ENCODE measurements around the gene TMEM176B. TPM values are rescaled to one million over a fixed set of nuclear protein-coding genes. Genes with fewer than 3 reads are reported as not detected.

The TMEM176B gene
- total RNA-seq, 1 experiment from 2014 or later, result 2.2 TPM

- Histone ChIP-seq H3K27me3 (replicated peaks; ENCODE audit: insufficient read depth, low read depth, low read length, poor library complexity) (no peaks in the 10 kb centered on the region), H3K4me1 (ENCODE audit: insufficient read depth, low read length, poor library complexity, severe bottlenecking) (peaks cover 8% of the 10 kb centered on the region), H3K36me3 (ENCODE audit: insufficient read depth, low read length, poor library complexity, severe bottlenecking) (no peaks in the 10 kb centered on the region), H3K4me3 (ENCODE audit: low read depth, low read length, poor library complexity, severe bottlenecking) (no peak overlapping the region), H3K9me3 (ENCODE audit: low read depth, low read length, poor library complexity, severe bottlenecking) (no peaks in the 10 kb centered on the region), H3K27ac (ENCODE audit: low read depth, low read length, poor library complexity, severe bottlenecking) (no peak overlapping the region)
- ChIA-PET POLR2A (ENCODE audit: low non-redundant PET) (no interaction called here), CTCF (no interaction called here)
- intact Hi-C loops (cut with micrococcal nuclease; ENCODE audit: unreplicated experiment), result loop anchor here (10.0 kb wide), 1 partner anchor 467 kb away; no protein-coding TSS in a partner anchor
- no peak for DNase-seq (ENCODE audit: low spot score)
- no TSS peak for BruUV-seq (replicated peaks)
- TF ChIP-seq CTCF (conservative IDR thresholded peaks at IDR 0.05; ENCODE audit: low read depth, low read length) (no peak), EZH2 (IDR thresholded peaks at IDR 0.05; ENCODE audit: borderline replicate concordance, low read depth, low read length, poor library complexity, severe bottlenecking) (no peak)
Measured at GRCh38 chr7:150751702-150752101, 48.5 kb downstream of the TMEM176B start.

GRCh38 chr7:150748376-150748775, 51.8 kb downstream of the TMEM176B start:
- no peak for TF ChIP-seq CTCF (conservative IDR thresholded peaks at IDR 0.05; ENCODE audit: low read depth, low read length)
- no peak overlapping the region for H3K27ac ChIP-seq (ENCODE audit: low read depth, low read length, poor library complexity, severe bottlenecking)
- H3K9me3 ChIP-seq (ENCODE audit: low read depth, low read length, poor library complexity, severe bottlenecking), result no peaks in the 10 kb centered on the region
- H3K27me3 ChIP-seq (replicated peaks; ENCODE audit: insufficient read depth, low read depth, low read length, poor library complexity), result no peaks in the 10 kb centered on the region
- ChIA-PET CTCF (no interaction called here), POLR2A (ENCODE audit: low non-redundant PET) (no interaction called here)
- no peak overlapping the region for H3K4me3 ChIP-seq (ENCODE audit: low read depth, low read length, poor library complexity, severe bottlenecking)
- no TSS peak for BruUV-seq (replicated peaks)
- intact Hi-C loops (cut with micrococcal nuclease; ENCODE audit: unreplicated experiment), result no loop called here
- no peaks in the 10 kb centered on the region for H3K36me3 ChIP-seq (ENCODE audit: insufficient read depth, low read length, poor library complexity, severe bottlenecking)
- DNase-seq (ENCODE audit: low spot score), result no peak
- no peaks in the 10 kb centered on the region for H3K4me1 ChIP-seq (ENCODE audit: insufficient read depth, low read length, poor library complexity, severe bottlenecking)

GRCh38 chr7:150746921-150747320, 53.2 kb downstream of the TMEM176B start:
- intact Hi-C loops (cut with micrococcal nuclease; ENCODE audit: unreplicated experiment), result no loop called here
- Histone ChIP-seq H3K4me1 (ENCODE audit: insufficient read depth, low read length, poor library complexity, severe bottlenecking) (no peaks in the 10 kb centered on the region), H3K27me3 (replicated peaks; ENCODE audit: insufficient read depth, low read depth, low read length, poor library complexity) (no peaks in the 10 kb centered on the region)

More at GRCh38 chr7:150746921-150747320, 53.2 kb downstream of the TMEM176B start:
- CTCF ChIA-PET, result no interaction called here
- DNase-seq (ENCODE audit: low spot score), result no peak
- POLR2A ChIA-PET (ENCODE audit: low non-redundant PET), result interaction anchor here (0.6 kb wide), 1 partner anchor 33 kb away, joined by 3 read pairs; no protein-coding TSS in a partner anchor
- no peaks in the 10 kb centered on the region for H3K9me3 ChIP-seq (ENCODE audit: low read depth, low read length, poor library complexity, severe bottlenecking)
- H3K36me3 ChIP-seq (ENCODE audit: insufficient read depth, low read length, poor library complexity, severe bottlenecking), result no peaks in the 10 kb centered on the region
- no peak overlapping the region for H3K27ac ChIP-seq (ENCODE audit: low read depth, low read length, poor library complexity, severe bottlenecking)
- H3K4me3 ChIP-seq (ENCODE audit: low read depth, low read length, poor library complexity, severe bottlenecking), result no peak overlapping the region
- no TSS peak for BruUV-seq (replicated peaks)
- no peak for TF ChIP-seq CTCF (conservative IDR thresholded peaks at IDR 0.05; ENCODE audit: low read depth, low read length)
- no peak for TF ChIP-seq EZH2 (IDR thresholded peaks at IDR 0.05; ENCODE audit: borderline replicate concordance, low read depth, low read length, poor library complexity, severe bottlenecking)

Data from A673 (cell line).